NT2/D1 (cell line): Measurements from ENCODE around the gene NFIA.

Experiments
- SUZ12 ChIP-seq: IDR thresholded peaks from 2 replicates; pipeline ENCODE4 v1.6.1; 2011; ENCODE audit not compliant: insufficient read length, insufficient read depth; ENCODE audit errors: extremely low read depth
- ZNF274 ChIP-seq: IDR thresholded peaks from 2 replicates; pipeline ENCODE4 v1.6.1; 2011; ENCODE audit warnings: mild to moderate bottlenecking, low read depth, low read length

DNA sequence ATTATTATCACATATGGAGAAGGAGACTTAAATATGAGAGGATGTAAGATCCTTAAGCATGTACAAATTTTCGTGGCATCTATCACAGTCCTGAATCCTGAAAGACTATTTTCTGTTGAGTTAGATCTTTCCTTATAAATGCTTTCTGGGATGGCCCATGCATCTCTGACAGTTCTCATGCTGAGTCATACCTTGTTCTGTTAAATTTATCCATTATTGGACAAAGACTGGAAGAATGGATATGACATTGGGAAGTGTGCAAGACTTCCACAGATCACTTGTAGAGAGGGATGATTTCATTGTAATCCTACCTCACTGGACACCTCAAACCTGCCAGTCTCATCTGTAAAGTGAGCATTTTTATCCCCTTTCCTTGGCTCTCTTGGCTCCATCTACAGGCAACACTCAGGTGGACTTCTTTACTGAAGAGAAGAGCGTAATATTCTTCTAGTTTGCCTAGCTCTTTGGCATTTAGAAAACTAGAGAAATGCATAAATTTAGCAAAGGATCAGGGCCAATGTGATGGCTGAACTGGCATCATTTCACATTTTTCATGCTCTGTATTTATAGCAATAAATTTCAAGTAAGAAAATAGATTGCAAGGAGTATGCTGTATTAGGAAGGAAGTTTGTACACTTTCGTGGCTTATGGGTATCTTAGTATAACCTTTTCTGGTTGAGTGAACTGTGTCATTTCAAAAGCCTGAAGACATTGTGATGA lies 128.2 kb downstream of the NFIA start:
- TF ChIP-seq ZNF274 (no peak), SUZ12 (no peak)
